ENCODE data around the gene FAM161A. TPM values are rescaled to one million over a fixed set of nuclear protein-coding genes. Genes with fewer than 3 reads are reported as not detected.
A peak's percentile ranks its signal among the peaks of the same experiment; 100 is the strongest.
"Not testable (repeated sequence)": the region's sequence is repeated elsewhere in the genome, so short reads cannot be mapped to it uniquely, and the experiment has no call there.

The FAM161A gene
- total RNA-seq, 4 donors from 2014 or later = 5.6 to 17.1 (median 9.4) TPM

DNA sequence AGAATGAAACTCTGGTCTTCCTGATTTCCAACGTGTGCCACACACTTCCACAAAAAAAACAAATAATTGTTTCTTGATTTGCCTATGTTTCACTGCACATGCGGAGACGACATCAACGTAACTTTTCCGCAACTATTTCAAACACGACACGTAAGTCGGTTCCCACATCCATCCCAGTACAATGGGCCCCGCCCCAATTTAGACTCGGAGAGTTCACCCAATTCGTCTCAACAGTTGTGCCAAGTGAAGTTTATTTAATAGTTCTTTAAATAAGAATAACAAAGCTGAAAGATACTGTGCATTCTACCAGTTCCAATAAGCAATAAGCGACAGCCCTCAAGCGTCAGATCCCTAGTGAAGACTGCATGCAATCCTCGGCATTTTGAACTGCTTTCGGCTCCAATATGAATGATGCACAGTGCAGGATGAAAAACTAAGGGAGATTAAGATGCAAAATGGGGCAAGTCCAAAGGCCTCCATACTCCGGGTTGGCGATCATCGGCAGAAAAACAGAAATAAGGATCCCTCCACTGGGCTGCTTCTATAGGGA, 33.9 kb upstream of the FAM161A start:
- Histone ChIP-seq H3K36me3 (peaks cover 6 to 16% of the 10 kb centered on the region in 2 donors), H3K9me3 (no peaks in the 10 kb centered on the region), H3K4me1 (peaks cover 0 to 13% of the 10 kb centered on the region in 2 donors), H3K4me3 (replicated peaks in 1 of 3) (peak overlapping the region; percentile 35 to 95 (median 76)), H3K27me3 (no peaks in the 10 kb centered on the region), H3K27ac (peak overlapping the region; percentile 87 to 99 (median 94))
- WGBS, 2 donors = 0% methylated on average over 18 of the region's 18 CpGs
- TF ChIP-seq, protein P1, sequence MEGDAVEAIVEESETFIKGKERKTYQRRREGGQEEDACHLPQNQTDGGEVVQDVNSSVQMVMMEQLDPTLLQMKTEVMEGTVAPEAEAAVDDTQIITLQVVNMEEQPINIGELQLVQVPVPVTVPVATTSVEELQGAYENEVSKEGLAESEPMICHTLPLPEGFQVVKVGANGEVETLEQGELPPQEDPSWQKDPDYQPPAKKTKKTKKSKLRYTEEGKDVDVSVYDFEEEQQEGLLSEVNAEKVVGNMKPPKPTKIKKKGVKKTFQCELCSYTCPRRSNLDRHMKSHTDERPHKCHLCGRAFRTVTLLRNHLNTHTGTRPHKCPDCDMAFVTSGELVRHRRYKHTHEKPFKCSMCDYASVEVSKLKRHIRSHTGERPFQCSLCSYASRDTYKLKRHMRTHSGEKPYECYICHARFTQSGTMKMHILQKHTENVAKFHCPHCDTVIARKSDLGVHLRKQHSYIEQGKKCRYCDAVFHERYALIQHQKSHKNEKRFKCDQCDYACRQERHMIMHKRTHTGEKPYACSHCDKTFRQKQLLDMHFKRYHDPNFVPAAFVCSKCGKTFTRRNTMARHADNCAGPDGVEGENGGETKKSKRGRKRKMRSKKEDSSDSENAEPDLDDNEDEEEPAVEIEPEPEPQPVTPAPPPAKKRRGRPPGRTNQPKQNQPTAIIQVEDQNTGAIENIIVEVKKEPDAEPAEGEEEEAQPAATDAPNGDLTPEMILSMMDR (IDR thresholded peaks at IDR 0.05) = no peak
- no peak for TF ChIP-seq POLR2A (IDR thresholded peaks at IDR 0.05)
- intact Hi-C loops (cut with DNase I) = no loop called here
- peak in 1 of 2 donors; percentile 18 for DNase-seq

DNA sequence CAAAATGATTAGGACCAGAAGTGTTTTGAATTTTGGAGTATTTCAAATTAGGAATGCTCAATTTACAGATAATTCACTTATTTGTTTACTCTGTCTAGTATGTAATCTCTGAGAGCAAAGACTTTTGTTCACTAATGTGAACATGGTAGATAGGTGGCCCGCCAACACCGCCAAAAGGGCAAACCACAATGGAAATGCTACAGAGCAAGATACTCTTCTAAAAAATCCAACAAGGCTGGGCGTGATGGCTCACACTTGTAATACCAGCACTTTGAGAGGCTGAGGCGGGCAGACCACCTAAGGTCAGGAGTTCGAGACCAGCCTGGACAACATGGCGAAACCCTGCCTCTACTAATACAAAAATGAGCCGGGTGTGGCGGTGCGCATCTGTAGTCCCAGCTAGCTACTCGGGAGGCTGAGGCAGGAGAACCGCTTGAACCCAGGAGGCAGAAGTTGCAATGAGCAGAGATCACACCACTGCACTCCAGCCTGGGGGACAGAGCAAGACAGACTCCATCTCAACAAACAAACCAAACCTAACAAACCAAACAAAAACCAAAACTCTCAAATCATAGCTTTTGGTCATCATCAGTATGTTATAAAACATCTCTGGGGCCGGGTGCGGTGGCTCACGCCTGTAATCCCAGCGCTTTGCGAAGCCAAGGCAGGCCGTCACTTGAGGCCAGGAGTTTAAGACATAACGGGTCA, 32.2 kb upstream of the FAM161A start:
- DNase-seq = no peak
- intact Hi-C loops (cut with DNase I) = no loop called here
- no peaks in the 10 kb centered on the region for H3K9me3 ChIP-seq
- no peak overlapping the region for H3K4me3 ChIP-seq (replicated peaks in 1 of 3)
- no peak overlapping the region for H3K27ac ChIP-seq
- peaks cover 0 to 13% of the 10 kb centered on the region in 2 donors for H3K4me1 ChIP-seq
- TF ChIP-seq POLR2A (IDR thresholded peaks at IDR 0.05) = no peak
- TF ChIP-seq, protein P1 (IDR thresholded peaks at IDR 0.05) = no peak
- no peaks in the 10 kb centered on the region for H3K27me3 ChIP-seq
- H3K36me3 ChIP-seq = peaks cover 23 to 33% of the 10 kb centered on the region in 2 donors
- 89 to 90% methylated on average over 18 of the region's 18 CpGs for WGBS, 2 donors

DNA sequence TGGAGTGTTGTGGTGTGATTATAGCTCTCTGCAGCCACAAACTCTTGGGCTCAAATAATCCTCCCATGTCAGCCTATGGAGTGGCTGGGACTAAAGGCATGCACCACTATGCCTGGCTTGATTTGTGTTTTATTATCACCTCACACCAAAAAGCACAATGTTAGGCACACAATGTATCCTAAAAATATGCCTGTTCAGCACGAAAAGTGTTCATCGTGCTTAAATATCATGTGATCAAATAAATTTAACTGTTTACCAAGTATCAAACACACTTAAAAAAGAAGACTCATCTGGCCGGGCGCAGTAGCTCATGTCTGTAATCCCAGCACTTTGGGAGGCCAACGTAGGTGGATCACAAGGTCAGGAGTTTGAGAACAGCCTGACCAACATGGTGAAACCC, 29.0 kb upstream of the FAM161A start:
- Histone ChIP-seq H3K36me3 (peaks cover 52 to 56% of the 10 kb centered on the region in 2 donors), H3K27me3 (no peaks in the 10 kb centered on the region), H3K4me1 (peaks cover 0 to 13% of the 10 kb centered on the region in 2 donors), H3K9me3 (no peaks in the 10 kb centered on the region), H3K27ac (no peak overlapping the region), H3K4me3 (replicated peaks in 1 of 3) (no peak overlapping the region)
- 92 to 94% methylated on average over 5 of the region's 5 CpGs for WGBS, 2 donors
- DNase-seq = no peak
- TF ChIP-seq POLR2A (IDR thresholded peaks at IDR 0.05) = no peak
- TF ChIP-seq, protein P1 (IDR thresholded peaks at IDR 0.05) = no peak
- intact Hi-C loops (cut with DNase I) = no loop called here

DNA sequence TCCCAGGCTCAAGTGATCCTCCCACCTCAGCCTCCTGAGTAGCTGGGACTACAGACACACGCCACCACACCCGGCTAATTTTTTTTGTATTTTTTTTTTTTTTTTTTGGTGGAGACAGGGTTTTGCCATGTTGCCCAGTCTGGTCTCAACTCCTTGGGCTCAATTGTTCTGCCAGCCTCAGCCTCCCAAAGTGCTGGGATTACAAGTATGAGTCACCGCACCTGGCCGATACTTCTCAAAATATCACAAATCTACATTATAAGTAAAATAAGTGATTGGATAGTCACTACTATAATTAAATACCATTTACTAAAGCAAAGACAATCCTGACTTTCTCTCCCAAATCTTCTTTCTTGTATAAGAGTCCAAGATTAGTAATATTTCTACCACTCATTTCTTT, 25.5 kb upstream of the FAM161A start:
- H3K4me3 ChIP-seq (replicated peaks in 1 of 3); H3K9me3 ChIP-seq; DNase-seq; H3K27ac ChIP-seq; H3K4me1 ChIP-seq; H3K27me3 ChIP-seq; intact Hi-C loops (cut with DNase I): not testable (repeated sequence)
- H3K36me3 ChIP-seq = peaks cover 77 to 85% of the 10 kb centered on the region in 2 donors
- 99% methylated on average over 4 of the region's 4 CpGs for WGBS, 2 donors

DNA sequence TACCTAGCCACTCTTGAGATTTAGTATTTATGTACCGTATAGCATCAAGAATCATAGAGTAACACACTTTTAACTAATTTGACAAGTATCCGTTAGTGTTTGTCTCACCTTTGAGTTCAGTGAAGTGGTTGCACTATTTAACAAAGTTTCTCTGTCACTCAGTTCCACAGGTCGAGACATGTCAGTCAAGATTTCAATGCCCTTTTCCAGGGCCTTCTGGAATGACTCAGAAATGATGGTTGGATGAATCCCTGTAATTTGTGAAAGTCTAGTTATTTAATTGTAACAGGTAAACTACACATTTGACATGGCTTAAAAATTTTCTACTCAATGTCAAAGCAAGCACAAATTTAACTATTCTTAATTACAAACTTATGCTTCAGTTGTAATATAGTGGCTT, 24.9 kb upstream of the FAM161A start:
- Histone ChIP-seq H3K9me3 (no peaks in the 10 kb centered on the region), H3K27me3 (no peaks in the 10 kb centered on the region), H3K27ac (no peak overlapping the region), H3K36me3 (peaks cover 82 to 86% of the 10 kb centered on the region in 2 donors), H3K4me1 (no peaks in the 10 kb centered on the region), H3K4me3 (replicated peaks in 1 of 3) (no peak overlapping the region)
- DNase-seq = no peak
- TF ChIP-seq, protein P1 (IDR thresholded peaks at IDR 0.05) = no peak
- TF ChIP-seq POLR2A (IDR thresholded peaks at IDR 0.05) = no peak
- WGBS, 2 donors = 95% methylated on average over 3 of the region's 3 CpGs
- intact Hi-C loops (cut with DNase I) = no loop called here
